RWPE2 (cell line): ENCODE measurements around the gene NOS2.

Experiments used
- ATAC-seq: fragments of 200-7000 bp; cut with Tn5 transposase; 3 replicates; pipeline ENCODE4 v1.9.1; 2021; ENCODE audit warnings: low read depth
- DNase-seq: peaks from one replicate; pipeline ENCODE4 v3.0.0-alpha.2; 2020; ENCODE audit warnings: low spot score
- H3K27ac ChIP-seq: fragments of 450-650 bp; 2 replicates; pipeline ENCODE4 v1.5.1; 2017; ENCODE audit warnings: mild to moderate bottlenecking; ENCODE audit not compliant: poor library complexity, severe bottlenecking
- H3K27me3 ChIP-seq: fragments of 250-450 bp; sonication (Bioruptor Pico); 2 replicates; pipeline ENCODE4 v1.5.1; 2021; ENCODE audit warnings: mild to moderate bottlenecking, moderate library complexity; ENCODE audit not compliant: insufficient read depth, poor library complexity, severe bottlenecking
- H3K36me3 ChIP-seq: fragments of 250-450 bp; sonication (Bioruptor Pico); 2 replicates; pipeline ENCODE4 v1.5.1; 2020; ENCODE audit warnings: low read depth, mild to moderate bottlenecking, moderate library complexity
- H3K4me1 ChIP-seq: fragments of 250-450 bp; sonication (Bioruptor Pico); 2 replicates; pipeline ENCODE4 v1.5.1; 2021; ENCODE audit warnings: mild to moderate bottlenecking, moderate library complexity; ENCODE audit not compliant: insufficient read depth, poor library complexity, severe bottlenecking
- H3K4me3 ChIP-seq: fragments of 250-450 bp; sonication (Bioruptor Pico); 2 replicates; pipeline ENCODE4 v1.5.1; 2021; ENCODE audit warnings: mild to moderate bottlenecking, moderate library complexity; ENCODE audit not compliant: severe bottlenecking
- H3K9me3 ChIP-seq: fragments of 250-450 bp; sonication (Bioruptor Pico); 2 replicates; pipeline ENCODE4 v1.5.1; 2021; ENCODE audit warnings: mild to moderate bottlenecking, moderate library complexity; ENCODE audit not compliant: severe bottlenecking
- TF ChIP-seq, protein P1 (sequence below): fragments of 450-650 bp; IDR thresholded peaks from one replicate; pipeline ENCODE4 v1.5.1; 2017; ENCODE audit warnings: mild to moderate bottlenecking, moderate library complexity; ENCODE audit not compliant: poor library complexity, severe bottlenecking

Gene NOS2

DNA sequence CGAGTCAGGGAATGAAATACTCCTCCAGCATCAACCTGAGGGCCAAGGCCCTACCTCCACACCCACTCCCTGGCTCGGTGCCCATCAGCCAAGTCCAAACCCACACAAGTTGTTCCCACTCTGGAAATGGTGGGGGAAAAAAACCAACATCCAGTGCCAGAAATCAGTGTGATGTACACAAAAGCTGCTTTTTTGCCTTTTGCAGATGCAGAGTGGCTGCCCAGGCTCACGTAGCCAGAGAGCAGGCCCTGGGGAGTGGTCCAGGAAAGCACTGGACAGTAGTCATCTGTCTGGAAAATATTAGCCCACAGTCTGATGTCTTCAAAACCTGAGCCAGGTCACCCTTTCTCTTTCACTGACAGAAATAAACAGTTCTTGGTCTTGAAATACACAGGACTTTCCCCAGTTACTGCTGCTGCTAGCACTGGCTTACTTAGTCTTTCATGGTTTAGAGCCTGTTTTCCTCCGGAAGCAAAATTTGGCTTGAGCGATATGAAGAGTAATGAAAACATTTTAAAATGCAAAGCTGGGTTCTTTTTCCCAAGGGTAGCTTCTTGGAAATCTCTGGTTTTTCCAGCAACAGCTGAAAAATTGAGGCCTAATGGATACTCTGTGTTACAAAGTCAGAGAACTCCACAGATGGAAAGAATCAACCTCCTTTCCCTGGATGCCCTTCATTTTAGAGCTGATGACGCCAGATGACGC lies 18.2 kb upstream of the NOS2 start:
- no peaks in the 10 kb centered on the region for H3K4me1 ChIP-seq
- no peak overlapping the region for H3K27ac ChIP-seq
- DNase-seq (no peak), ATAC-seq (no peak)
- TF ChIP-seq, protein P1, sequence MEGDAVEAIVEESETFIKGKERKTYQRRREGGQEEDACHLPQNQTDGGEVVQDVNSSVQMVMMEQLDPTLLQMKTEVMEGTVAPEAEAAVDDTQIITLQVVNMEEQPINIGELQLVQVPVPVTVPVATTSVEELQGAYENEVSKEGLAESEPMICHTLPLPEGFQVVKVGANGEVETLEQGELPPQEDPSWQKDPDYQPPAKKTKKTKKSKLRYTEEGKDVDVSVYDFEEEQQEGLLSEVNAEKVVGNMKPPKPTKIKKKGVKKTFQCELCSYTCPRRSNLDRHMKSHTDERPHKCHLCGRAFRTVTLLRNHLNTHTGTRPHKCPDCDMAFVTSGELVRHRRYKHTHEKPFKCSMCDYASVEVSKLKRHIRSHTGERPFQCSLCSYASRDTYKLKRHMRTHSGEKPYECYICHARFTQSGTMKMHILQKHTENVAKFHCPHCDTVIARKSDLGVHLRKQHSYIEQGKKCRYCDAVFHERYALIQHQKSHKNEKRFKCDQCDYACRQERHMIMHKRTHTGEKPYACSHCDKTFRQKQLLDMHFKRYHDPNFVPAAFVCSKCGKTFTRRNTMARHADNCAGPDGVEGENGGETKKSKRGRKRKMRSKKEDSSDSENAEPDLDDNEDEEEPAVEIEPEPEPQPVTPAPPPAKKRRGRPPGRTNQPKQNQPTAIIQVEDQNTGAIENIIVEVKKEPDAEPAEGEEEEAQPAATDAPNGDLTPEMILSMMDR = no peak
- no peaks in the 10 kb centered on the region for H3K27me3 ChIP-seq
- no peaks in the 10 kb centered on the region for H3K9me3 ChIP-seq
- no peak overlapping the region for H3K4me3 ChIP-seq
- no peaks in the 10 kb centered on the region for H3K36me3 ChIP-seq

GRCh38 chr17:27817731-27818130 lies 17.4 kb upstream of the NOS2 start:
- H3K9me3 ChIP-seq = no peaks in the 10 kb centered on the region
- H3K4me1 ChIP-seq = no peaks in the 10 kb centered on the region
- no peak overlapping the region for H3K4me3 ChIP-seq
- H3K27ac ChIP-seq = no peak overlapping the region
- TF ChIP-seq, protein P1 = no peak
- ATAC-seq (no peak), DNase-seq (no peak)
- no peaks in the 10 kb centered on the region for H3K36me3 ChIP-seq
- H3K27me3 ChIP-seq = no peaks in the 10 kb centered on the region

- no peaks in the 10 kb centered on the region for H3K36me3 ChIP-seq
- H3K4me3 ChIP-seq = no peak overlapping the region
- H3K27ac ChIP-seq = no peak overlapping the region
- ATAC-seq (no peak), DNase-seq (no peak)
- TF ChIP-seq, protein P1 = no peak
- H3K4me1 ChIP-seq = no peaks in the 10 kb centered on the region
- H3K9me3 ChIP-seq = no peaks in the 10 kb centered on the region
- no peaks in the 10 kb centered on the region for H3K27me3 ChIP-seq
Measured at GRCh38 chr17:27816946-27817345, 16.6 kb upstream of the NOS2 start.

DNA sequence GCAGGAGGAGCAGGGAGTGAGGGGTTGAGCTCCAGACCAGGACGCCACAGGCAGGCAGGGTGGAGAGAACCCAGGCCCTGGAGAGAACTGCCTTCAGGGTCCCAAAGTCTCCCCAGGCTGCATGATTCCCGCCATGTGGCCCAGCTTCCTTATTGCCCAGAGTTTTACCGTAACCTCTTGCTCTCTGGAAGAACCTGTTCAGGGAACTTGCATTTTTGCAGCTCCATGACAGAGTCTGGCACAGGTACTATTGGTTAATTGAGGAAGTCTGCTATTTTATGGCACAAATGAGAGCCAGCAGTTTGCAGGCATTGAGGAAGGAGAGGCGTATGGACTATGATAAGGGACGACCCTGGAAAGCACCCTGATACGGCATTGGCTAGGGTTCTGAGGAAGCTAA lies 11.6 kb upstream of the NOS2 start:
- Histone ChIP-seq H3K4me1 (no peaks in the 10 kb centered on the region), H3K36me3 (no peaks in the 10 kb centered on the region), H3K9me3 (no peaks in the 10 kb centered on the region), H3K27me3 (no peaks in the 10 kb centered on the region), H3K4me3 (no peak overlapping the region), H3K27ac (no peak overlapping the region)
- TF ChIP-seq, protein P1 = no peak
- DNase-seq (no peak), ATAC-seq (no peak)

DNA sequence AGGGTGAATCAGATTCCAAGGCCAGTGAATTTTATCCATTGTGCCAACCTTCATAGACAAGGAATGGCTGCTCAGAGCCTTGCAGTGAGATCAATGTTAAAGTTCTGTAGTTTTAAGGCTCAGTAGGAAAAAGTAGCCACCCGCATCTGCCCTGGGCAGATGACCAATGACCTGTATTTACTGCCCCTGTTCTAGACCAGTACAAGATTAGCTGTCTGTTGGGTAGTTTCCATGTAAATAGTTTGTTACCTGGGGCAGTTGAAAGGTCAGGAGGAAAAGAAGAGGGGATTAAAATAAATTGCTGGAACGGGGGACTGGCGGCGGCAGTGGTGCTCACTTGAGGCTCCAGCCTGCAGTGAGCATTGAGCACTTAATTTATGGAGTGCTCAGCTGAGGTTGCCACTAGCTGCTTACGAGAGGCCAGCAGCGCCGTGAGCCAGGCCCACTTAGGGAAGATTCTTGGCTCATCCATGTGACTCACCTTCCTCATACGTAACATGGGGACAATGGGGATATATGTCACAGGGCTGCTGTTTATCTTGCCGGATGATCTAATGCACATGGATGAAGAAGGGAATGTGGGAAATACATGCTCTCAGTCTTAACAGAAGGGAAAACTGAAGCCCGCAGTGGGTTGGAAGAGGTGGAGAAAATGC lies 10.7 kb upstream of the NOS2 start:
- DNase-seq (no peak), ATAC-seq (no peak)
- H3K4me1 ChIP-seq = no peaks in the 10 kb centered on the region
- H3K36me3 ChIP-seq = no peaks in the 10 kb centered on the region
- TF ChIP-seq, protein P1 = no peak
- H3K27me3 ChIP-seq = no peaks in the 10 kb centered on the region
- H3K9me3 ChIP-seq = no peaks in the 10 kb centered on the region
- no peak overlapping the region for H3K27ac ChIP-seq
- H3K4me3 ChIP-seq = no peak overlapping the region
